Activated effector memory CD4-positive, alpha-beta T cell treated with anti-CD3 and anti-CD28 coated beads, Interleukin-2, amount 50 U/mL, for 16 hours (primary cell): ENCODE measurements around the gene PRICKLE3.
"Not testable (repeated sequence)": the region's sequence is repeated elsewhere in the genome, so short reads cannot be mapped to it uniquely, and the experiment has no call there.

Experiments used
- DNase-seq: peaks from one replicate; pipeline ENCODE4 v3.0.0-alpha.2; 2020

The PRICKLE3 gene

GRCh38 chrX:49177873-49178480 lies 8.2 kb downstream of the PRICKLE3 start:
- DNase-seq: no peak

DNA sequence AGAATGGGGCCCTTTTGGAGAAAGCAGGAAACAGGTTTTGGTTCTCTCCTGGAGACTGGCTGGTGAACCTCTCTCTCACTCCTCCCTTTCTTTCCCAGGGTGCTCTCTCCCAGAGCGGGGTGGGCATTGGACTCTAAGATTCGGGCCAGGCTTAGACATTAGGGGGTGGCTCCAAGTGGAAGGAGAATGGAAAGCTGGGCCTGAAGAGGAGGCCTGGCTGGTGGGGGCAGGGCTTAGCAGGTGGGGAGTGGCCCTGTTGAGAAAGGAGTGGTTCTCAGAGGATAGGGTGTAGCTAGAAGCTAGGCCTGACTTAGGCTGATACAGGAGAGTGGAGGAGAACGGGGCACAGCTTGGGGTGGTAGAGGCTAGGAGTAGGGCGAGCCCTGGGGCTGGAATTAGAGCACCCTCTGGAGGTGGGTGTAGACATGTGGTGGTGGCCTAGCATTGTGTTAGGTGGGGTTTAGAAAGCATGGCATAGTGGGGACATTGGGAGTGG lies 8.8 kb downstream of the PRICKLE3 start:
- no peak for DNase-seq

DNA sequence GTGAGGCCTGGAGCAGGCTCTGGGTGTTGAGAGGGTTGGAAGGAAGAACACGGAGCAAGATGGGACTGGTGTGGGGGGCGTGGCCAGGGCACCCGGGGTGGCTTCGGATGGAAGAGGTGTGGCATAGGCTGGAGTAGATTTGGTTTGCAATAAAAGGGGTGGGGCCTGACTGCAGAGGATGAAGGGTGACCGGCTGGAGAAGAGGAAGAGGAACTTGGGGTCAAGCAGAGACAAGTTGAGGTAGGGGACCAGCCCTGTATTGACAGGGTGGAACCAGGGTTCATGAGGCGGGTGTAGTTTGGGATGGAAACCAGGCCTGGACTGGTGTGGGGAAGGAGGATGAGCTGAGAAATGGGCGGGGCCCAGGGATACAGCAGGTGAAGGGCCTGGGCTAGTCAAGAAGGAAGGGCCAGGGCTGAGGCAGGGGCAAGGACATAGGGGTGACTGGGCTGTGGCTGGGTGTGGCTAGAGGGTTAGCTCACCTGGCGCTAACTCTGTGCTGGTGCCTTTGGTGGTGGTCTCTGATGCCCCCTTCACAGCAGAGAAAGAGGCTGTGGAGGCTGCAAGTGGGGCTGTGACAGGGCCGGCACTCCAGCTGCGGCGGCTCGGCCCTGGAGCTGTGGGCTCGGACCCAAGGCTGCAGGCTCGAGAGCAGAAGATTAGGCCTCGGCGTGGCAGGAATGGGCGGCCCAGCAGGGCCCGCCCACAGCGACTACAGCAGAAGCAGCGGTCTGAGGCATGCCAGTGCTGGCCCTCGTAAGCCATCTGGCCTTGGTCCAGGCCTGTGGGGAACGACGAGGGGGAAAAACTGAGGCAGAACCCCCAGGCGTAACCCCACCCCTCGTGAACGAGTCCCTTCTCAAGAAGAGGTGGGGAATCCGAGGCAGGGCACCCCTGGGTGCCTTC lies 9.5 kb downstream of the PRICKLE3 start:
- DNase-seq: no peak

DNA sequence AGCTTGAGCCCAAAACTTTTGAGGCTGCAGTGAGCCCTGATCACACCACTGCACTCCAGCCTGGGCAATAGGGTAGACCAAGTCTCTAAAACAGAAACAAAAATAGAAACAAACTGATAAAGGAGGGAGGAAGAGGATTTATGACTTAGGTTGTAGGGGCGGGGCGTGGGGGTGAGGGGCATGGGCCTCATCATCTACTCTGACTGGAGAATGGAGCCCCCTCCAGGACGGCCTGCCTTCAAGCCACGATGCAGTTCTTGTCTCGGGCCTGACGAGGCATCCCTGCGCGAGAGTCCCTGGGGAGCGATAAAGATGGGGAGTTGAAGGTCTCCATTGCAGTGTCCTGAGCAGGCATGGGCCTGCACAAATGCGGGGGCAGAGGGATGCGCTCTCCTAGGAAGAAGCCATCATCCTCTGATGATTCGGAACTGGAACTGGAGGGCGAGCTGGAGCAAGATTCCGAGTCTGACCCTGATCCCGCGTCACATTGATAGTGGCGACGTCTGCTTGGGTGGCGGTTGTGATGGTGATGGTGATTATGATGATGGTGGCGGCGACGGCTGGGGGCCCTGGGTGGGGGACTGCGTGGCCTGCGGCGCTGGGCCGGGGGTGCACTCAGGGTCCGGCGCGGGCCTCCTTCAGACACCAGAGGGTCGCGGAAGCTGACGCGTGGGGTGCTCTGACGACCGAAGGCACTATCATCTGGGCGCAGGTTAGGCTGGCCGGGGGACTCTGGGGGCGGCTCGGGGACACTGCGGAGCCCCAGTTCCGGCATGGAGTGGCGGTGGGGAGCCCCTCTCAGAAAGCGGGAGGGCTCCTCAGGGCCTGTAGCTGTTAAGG lies 10.5 kb downstream of the PRICKLE3 start:
- no peak for DNase-seq

DNA sequence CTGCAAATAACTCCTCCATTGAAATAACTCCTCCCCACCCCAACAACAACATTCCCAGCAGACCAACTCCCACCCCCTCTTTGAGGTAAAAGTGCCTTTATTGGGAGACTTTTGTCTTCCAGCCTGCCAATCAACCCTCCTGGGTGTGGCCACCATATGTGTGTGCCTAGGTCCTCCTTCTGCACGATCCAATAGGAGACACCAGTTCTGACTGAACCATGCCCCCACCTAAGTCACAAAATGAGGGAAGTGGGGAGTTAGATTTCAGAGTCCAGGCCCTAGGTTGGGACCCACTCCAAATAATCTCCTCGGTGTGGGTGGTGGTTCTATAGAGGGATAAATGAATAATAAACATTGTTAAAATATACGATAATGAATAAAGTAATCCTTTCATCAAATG lies 11.4 kb downstream of the PRICKLE3 start:
- DNase-seq: no peak

DNA sequence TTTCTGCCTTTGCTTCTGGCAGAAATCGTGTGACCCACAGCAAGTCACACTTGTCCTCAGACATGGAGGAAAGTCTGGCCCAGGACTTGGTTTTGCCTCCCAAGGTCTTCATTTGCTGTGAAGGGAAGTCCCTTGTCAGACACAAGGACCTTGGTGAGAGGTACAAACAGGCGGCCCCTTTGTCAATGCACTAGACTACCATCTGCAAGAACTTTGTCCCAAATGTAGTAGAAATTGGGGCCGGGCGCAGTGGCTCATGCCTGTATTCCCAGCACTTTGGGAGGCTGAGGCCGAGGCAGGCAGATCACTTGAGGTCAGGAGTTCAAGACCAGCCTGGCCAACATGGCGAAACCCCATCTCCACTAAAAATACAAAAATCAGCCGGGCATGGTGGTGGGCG lies 12.6 kb downstream of the PRICKLE3 start:
- DNase-seq: not testable (repeated sequence)

DNA sequence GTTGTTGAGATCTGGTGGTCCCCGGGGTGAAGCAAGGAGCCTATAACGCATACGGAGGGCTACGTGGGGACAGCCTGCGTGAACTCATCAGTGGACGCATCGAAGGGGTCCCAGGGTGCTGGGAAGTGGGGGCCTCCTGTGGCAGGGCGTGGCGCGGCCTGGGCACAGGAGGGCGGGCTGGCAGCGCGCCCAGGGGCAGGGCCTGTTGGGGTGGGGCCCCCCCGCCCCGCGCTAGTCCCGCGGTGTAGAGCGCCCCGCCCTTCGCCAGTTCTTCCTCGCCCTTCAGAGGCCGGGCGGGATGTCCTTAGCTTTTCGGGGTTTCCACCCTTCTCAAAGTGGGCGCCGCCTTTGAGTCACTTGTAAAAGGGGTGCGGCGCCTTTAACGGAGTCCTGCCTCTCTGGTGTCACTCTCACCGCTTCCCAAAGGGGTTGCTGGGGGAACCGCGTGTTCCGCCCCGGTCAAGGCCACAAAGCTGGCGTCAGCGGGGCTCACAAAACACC lies 13.8 kb downstream of the PRICKLE3 start:
- peak; percentile 89 for DNase-seq

GRCh38 chrX:49171752-49172279 lies 14.4 kb downstream of the PRICKLE3 start, which contains the start of gene PLP2:
Gene PLP2 (plus strand): TSS chrX:49171898. CDS start chrX:49172001, 103 bp downstream.
- peak; percentile 90 for DNase-seq

- DNase-seq: no peak
Measured at GRCh38 chrX:49167740-49168108, 18.4 kb downstream of the PRICKLE3 start.

- DNase-seq: peak; percentile 87
Measured at GRCh38 chrX:49166914-49167739, 19.0 kb downstream of the PRICKLE3 start.

- DNase-seq: peak; percentile 88
Measured at GRCh38 chrX:49165901-49166881, 20.0 kb downstream of the PRICKLE3 start.

- DNase-seq: no peak
Measured at GRCh38 chrX:49164589-49165360, 21.4 kb downstream of the PRICKLE3 start.

DNA sequence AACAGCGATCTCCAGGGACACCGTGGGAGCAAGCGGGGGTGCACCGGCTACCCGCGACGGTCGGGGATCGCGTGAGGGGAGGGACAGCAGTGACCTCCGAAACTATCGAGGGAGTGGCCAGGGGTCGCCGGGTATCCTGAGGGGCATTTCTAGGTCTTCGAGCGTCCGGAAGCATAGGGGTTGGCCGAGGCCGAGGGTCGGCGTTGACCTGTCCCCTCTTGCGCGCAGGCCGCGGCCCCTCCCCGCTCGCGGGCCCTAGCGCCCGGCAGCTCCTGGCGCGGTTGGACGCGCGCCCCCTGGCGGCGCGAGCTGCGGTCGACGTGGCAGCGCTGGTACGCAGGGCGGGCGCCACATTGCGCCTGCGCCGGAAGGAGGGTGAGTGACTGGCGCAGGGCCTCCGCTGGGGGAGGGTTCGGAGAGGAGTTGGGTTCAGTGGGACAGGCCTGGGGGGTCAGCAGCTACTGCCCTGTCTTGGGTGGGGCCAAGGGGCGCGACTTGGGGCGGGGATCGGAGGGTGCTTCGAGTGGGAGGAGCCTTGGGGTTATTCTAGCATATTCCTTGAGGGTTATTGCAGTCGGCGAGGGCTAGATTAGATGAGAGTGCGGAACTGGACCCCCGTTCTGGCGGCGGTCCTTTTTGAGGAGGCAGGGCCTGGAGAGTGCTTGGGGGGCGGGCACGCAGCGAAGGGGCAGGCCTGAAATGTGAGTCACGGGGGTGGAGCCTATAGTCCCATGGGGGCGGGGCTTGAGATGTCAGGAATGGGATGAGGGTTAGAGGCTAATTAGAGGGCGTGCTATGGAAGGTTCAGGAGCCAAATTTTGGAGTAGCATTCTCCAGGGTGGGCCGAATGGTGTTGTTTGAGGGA lies 22.4 kb downstream of the PRICKLE3 start:
- DNase-seq: peak; percentile 93

- no peak for DNase-seq
Measured at GRCh38 chrX:49162620-49163019, 23.6 kb downstream of the PRICKLE3 start, which contains the start of gene MAGIX. Gene MAGIX (plus strand): TSS chrX:49162758. CDS start chrX:49162890, 132 bp downstream.

DNA sequence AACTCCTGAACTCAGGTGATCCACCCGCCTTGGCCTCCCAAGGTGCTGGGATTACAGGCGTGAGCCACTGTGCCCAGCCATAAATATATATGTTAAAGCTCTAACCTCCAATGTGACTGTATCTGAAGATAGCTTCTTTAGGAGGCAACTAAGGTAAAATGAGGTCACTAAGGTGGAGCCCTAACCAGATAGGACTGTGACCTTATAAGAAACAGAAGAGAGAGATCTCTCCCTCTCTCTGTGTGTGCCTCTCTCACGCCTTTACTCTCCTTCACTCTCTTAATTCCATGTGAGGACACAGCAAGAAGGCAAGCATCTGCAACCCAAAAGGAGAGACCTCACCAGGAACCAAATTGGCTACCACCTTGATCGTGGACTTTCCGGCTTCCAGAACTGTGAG lies 24.5 kb downstream of the PRICKLE3 start:
- DNase-seq: no peak

DNA sequence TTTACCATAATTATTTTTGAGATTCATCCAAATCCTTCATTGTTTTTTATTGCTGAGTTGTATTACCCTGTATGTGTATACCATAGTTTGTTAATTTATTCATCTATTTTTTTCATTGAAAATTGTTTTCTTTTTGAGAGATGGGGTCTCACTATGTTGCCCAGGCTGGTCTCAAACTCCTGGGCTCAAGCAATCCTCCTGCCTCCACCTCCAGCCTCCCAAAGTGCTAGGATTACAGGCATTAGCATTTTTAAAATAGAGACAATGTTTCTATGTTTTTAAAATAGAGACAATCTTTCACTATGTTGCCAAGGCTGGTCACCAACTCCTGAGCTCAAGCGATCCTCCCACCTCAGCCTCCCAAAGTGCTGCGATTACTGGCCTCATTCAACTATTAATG lies 25.3 kb downstream of the PRICKLE3 start:
- DNase-seq: no peak

DNA sequence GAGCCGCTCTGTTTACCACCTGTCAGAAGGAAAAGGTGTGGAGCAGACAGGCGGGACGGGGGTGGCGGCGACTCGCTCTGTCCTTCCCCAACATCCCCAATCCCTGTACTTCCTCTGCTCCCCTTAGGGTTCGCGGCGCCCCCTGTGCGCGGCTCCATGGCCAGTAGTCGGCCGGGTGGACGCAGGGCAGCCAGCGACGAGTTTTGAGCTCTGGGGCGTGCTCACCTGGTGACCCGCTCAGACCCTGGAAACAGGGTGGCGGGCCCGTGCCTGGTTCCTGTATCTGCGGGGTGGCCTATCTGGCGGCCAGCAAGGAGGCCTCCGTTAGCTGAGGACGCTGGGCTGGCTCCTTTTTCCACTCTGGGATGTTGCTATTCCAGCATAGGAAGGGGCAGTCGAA lies 29.0 kb downstream of the PRICKLE3 start:
- DNase-seq: no peak
